Activated naive CD8-positive, alpha-beta T cell treated with anti-CD3 and anti-CD28 coated beads, Interleukin-2, amount 10 ng/mL, durations not matched to agents 7 days and 5 days (primary cell): Measurements from ENCODE around the gene ITPR2. TPM values are rescaled to one million over a fixed set of nuclear protein-coding genes. Genes with fewer than 3 reads are reported as not detected.
"Not testable (repeated sequence)": the region's sequence is repeated elsewhere in the genome, so short reads cannot be mapped to it uniquely, and the experiment has no call there.

Experiments used
- ATAC-seq: fragments of 150-1000 bp; cut with Tn5 transposase; one replicate; pipeline ENCODE4 v1.10.0; 2021; ENCODE audit warnings: low read depth, moderate library complexity
- POLR2A ChIA-PET: fragments of 350-600 bp; sonication (Branson Sonifier 250); formaldehyde crosslinking; loops from one replicate; lab custom pipeline; 2021; ENCODE audit warnings: antibody characterized with exemption; lab: Charles Lee
- DNase-seq: peaks from one replicate; pipeline ENCODE4 v3.0.0; 2021
- H3K27ac Mint-ChIP-seq: one replicate; pipeline ENCODE4 v1.8.0; 2022; ENCODE audit warnings: mild to moderate bottlenecking, mixed read lengths
- H3K27me3 Mint-ChIP-seq: one replicate; pipeline ENCODE4 v1.8.0; 2022; ENCODE audit warnings: mild to moderate bottlenecking, moderate library complexity, mixed read lengths
- H3K36me3 Mint-ChIP-seq: one replicate; pipeline ENCODE4 v1.8.0; 2021; ENCODE audit warnings: mild to moderate bottlenecking, mixed read lengths
- H3K4me1 Mint-ChIP-seq: one replicate; pipeline ENCODE4 v1.8.0; 2021; ENCODE audit warnings: mixed read lengths
- H3K4me3 Mint-ChIP-seq: one replicate; pipeline ENCODE4 v1.8.0; 2022; ENCODE audit warnings: mild to moderate bottlenecking, moderate library complexity, mixed read lengths
- H3K9me3 Mint-ChIP-seq: one replicate; pipeline ENCODE4 v1.8.0; 2021; ENCODE audit warnings: mixed read lengths
- total RNA-seq, 2 experiments: library from RNA; stranded (reverse); gene quantifications; one replicate each; pipeline ENCODE4 v1.2.3, GENCODE V29; 2021

The ITPR2 gene
- total RNA-seq, 2 experiments from 2014 or later, result 43.3 to 43.5 TPM

- H3K36me3 Mint-ChIP-seq, ATAC-seq, H3K9me3 Mint-ChIP-seq, DNase-seq, H3K27ac Mint-ChIP-seq, H3K4me3 Mint-ChIP-seq: not testable (repeated sequence)
- peaks cover 14% of the 10 kb centered on the region for H3K4me1 Mint-ChIP-seq
- POLR2A ChIA-PET, result interaction anchor here (0.6 kb wide), 1 partner anchor 31 kb away, joined by 3 read pairs; no protein-coding TSS in a partner anchor
- peaks cover 28% of the 10 kb centered on the region for H3K27me3 Mint-ChIP-seq
These were observed 29.8 kb upstream of the ITPR2 start for GRCh38 chr12:26862787-26863186.

GRCh38 chr12:26861690-26862089 lies 28.7 kb upstream of the ITPR2 start:
- no peaks in the 10 kb centered on the region for H3K9me3 Mint-ChIP-seq
- peaks cover 5% of the 10 kb centered on the region for H3K4me1 Mint-ChIP-seq
- peaks cover 3% of the 10 kb centered on the region for H3K36me3 Mint-ChIP-seq
- DNase-seq, result no peak
- no peak overlapping the region for H3K27ac Mint-ChIP-seq
- ATAC-seq, result no peak
- H3K27me3 Mint-ChIP-seq, result peaks cover 28% of the 10 kb centered on the region
- no peak overlapping the region for H3K4me3 Mint-ChIP-seq
- POLR2A ChIA-PET, result no interaction called here

- no peaks in the 10 kb centered on the region for H3K4me1 Mint-ChIP-seq
- no peaks in the 10 kb centered on the region for H3K9me3 Mint-ChIP-seq
- ATAC-seq, result no peak
- no peak overlapping the region for H3K4me3 Mint-ChIP-seq
- H3K27ac Mint-ChIP-seq, result no peak overlapping the region
- POLR2A ChIA-PET, result interaction anchor here (0.6 kb wide), 1 partner anchor 42 kb away, joined by 4 read pairs; no protein-coding TSS in a partner anchor
- H3K36me3 Mint-ChIP-seq, result no peaks in the 10 kb centered on the region
- no peak for DNase-seq
- peaks cover 18% of the 10 kb centered on the region for H3K27me3 Mint-ChIP-seq
These were observed 24.6 kb upstream of the ITPR2 start for GRCh38 chr12:26857465-26858176.

- Mint-ChIP-seq H3K36me3 (no peaks in the 10 kb centered on the region), H3K4me1 (no peaks in the 10 kb centered on the region)
These were observed 22.3 kb upstream of the ITPR2 start for GRCh38 chr12:26855337-26855736.

GRCh38 chr12:26854031-26854390 lies 21.0 kb upstream of the ITPR2 start:
- H3K4me3 Mint-ChIP-seq, result no peak overlapping the region
- no peak for ATAC-seq

More at GRCh38 chr12:26855337-26855736, 22.3 kb upstream of the ITPR2 start:
- POLR2A ChIA-PET, result interaction anchor here (1.5 kb wide), 1 partner anchor 22 kb away, joined by 3 read pairs; no protein-coding TSS in a partner anchor
- H3K4me3 Mint-ChIP-seq, result no peak overlapping the region
- no peak overlapping the region for H3K27ac Mint-ChIP-seq
- H3K27me3 Mint-ChIP-seq, result peaks cover 5% of the 10 kb centered on the region
- DNase-seq, result no peak
- H3K9me3 Mint-ChIP-seq, result no peaks in the 10 kb centered on the region
- no peak for ATAC-seq

GRCh38 chr12:26853303-26854030 lies 20.5 kb upstream of the ITPR2 start:
- POLR2A ChIA-PET, result no interaction called here
- Mint-ChIP-seq H3K9me3 (no peaks in the 10 kb centered on the region), H3K36me3 (no peaks in the 10 kb centered on the region), H3K27ac (no peak overlapping the region), H3K4me3 (no peak overlapping the region), H3K27me3 (peaks cover 3% of the 10 kb centered on the region), H3K4me1 (no peaks in the 10 kb centered on the region)
- peak; percentile 91 for ATAC-seq
- peak; percentile 74 for DNase-seq

More at GRCh38 chr12:26854031-26854390, 21.0 kb upstream of the ITPR2 start:
- no peaks in the 10 kb centered on the region for H3K27me3 Mint-ChIP-seq
- no peak overlapping the region for H3K27ac Mint-ChIP-seq
- POLR2A ChIA-PET, result no interaction called here
- H3K4me1 Mint-ChIP-seq, result no peaks in the 10 kb centered on the region
- no peak for DNase-seq
- H3K36me3 Mint-ChIP-seq, result no peaks in the 10 kb centered on the region
- no peaks in the 10 kb centered on the region for H3K9me3 Mint-ChIP-seq

GRCh38 chr12:26851031-26851809 lies 18.2 kb upstream of the ITPR2 start:
- Mint-ChIP-seq H3K27me3 (peaks cover 5% of the 10 kb centered on the region), H3K4me1 (peaks cover 5% of the 10 kb centered on the region), H3K27ac (no peak overlapping the region), H3K4me3 (no peak overlapping the region), H3K9me3 (no peaks in the 10 kb centered on the region), H3K36me3 (no peaks in the 10 kb centered on the region)
- POLR2A ChIA-PET, result no interaction called here
- DNase-seq (no peak), ATAC-seq (no peak)

GRCh38 chr12:26848156-26848825 lies 15.3 kb upstream of the ITPR2 start:
- Mint-ChIP-seq H3K4me3 (no peak overlapping the region), H3K36me3 (no peaks in the 10 kb centered on the region)
- POLR2A ChIA-PET, result no interaction called here

GRCh38 chr12:26847431-26847830 lies 14.4 kb upstream of the ITPR2 start:
- Mint-ChIP-seq H3K36me3 (no peaks in the 10 kb centered on the region), H3K4me3 (no peak overlapping the region), H3K27me3 (peaks cover 10% of the 10 kb centered on the region), H3K9me3 (no peaks in the 10 kb centered on the region), H3K4me1 (peaks cover 7% of the 10 kb centered on the region), H3K27ac (no peak overlapping the region)
- no peak for ATAC-seq
- POLR2A ChIA-PET, result no interaction called here
- no peak for DNase-seq

More at GRCh38 chr12:26848156-26848825, 15.3 kb upstream of the ITPR2 start:
- no peak overlapping the region for H3K27ac Mint-ChIP-seq
- H3K27me3 Mint-ChIP-seq, result peaks cover 10% of the 10 kb centered on the region
- peaks cover 7% of the 10 kb centered on the region for H3K4me1 Mint-ChIP-seq
- ATAC-seq (no peak), DNase-seq (no peak)
- no peaks in the 10 kb centered on the region for H3K9me3 Mint-ChIP-seq

- no peak for DNase-seq
- no peak overlapping the region for H3K27ac Mint-ChIP-seq
- peaks cover 10% of the 10 kb centered on the region for H3K27me3 Mint-ChIP-seq
- ATAC-seq, result no peak
- H3K4me1 Mint-ChIP-seq, result peaks cover 7% of the 10 kb centered on the region
- no peak overlapping the region for H3K4me3 Mint-ChIP-seq
- H3K9me3 Mint-ChIP-seq, result no peaks in the 10 kb centered on the region
- H3K36me3 Mint-ChIP-seq, result no peaks in the 10 kb centered on the region
- POLR2A ChIA-PET, result no interaction called here
These were observed 13.4 kb upstream of the ITPR2 start for GRCh38 chr12:26846416-26846815.

- no peak for ATAC-seq
- peaks cover 10% of the 10 kb centered on the region for H3K4me1 Mint-ChIP-seq
- no peaks in the 10 kb centered on the region for H3K9me3 Mint-ChIP-seq
- peaks cover 10% of the 10 kb centered on the region for H3K27me3 Mint-ChIP-seq
- H3K36me3 Mint-ChIP-seq, result no peaks in the 10 kb centered on the region
- POLR2A ChIA-PET, result no interaction called here
- H3K4me3 Mint-ChIP-seq, result no peak overlapping the region
- H3K27ac Mint-ChIP-seq, result no peak overlapping the region
- DNase-seq, result no peak
These were observed 13.0 kb upstream of the ITPR2 start for GRCh38 chr12:26845984-26846383.

- no peak for DNase-seq
- Mint-ChIP-seq H3K4me3 (no peak overlapping the region), H3K4me1 (peaks cover 11% of the 10 kb centered on the region), H3K36me3 (no peaks in the 10 kb centered on the region), H3K27me3 (peaks cover 10% of the 10 kb centered on the region), H3K9me3 (no peaks in the 10 kb centered on the region), H3K27ac (no peak overlapping the region)
- no peak for ATAC-seq
- POLR2A ChIA-PET, result interaction anchor here (0.9 kb wide), 1 partner anchor 12 kb away, joined by 3 read pairs; the partner anchor contains the start of gene ITPR2
These were observed 12.2 kb upstream of the ITPR2 start for GRCh38 chr12:26845057-26845666.
